Esophagus muscularis mucosa (tissue), 4 donors: Measurements from ENCODE around the gene DUSP22. TPM values are rescaled to one million over a fixed set of nuclear protein-coding genes. Genes with fewer than 3 reads are reported as not detected.

Experiments used
- DNase-seq: peaks from one replicate; pipeline ENCODE4 v3.0.0-alpha.2; 2017; ENCODE audit errors: extremely low spot score
- H3K27ac ChIP-seq, 4 donors: fragments of 200-600 bp; sonication (generic); replicated peaks in 1 of 4; 1 replicate in 3 of 4; 2 replicates in 1 of 4; pipeline ENCODE4 v1.5.1; 2016 to 2019; ENCODE audit warnings: mild to moderate bottlenecking in 1 of 4
- H3K27me3 ChIP-seq, 4 donors: fragments of 200-600 bp; sonication (generic); one replicate each; pipeline versions ENCODE4 v1.5.1 to v1.6.0; 2016 to 2019
- H3K36me3 ChIP-seq, 4 donors: fragments of 200-600 bp; sonication (generic); one replicate each; pipeline ENCODE4 v1.5.1; 2016 to 2019
- H3K4me1 ChIP-seq, 4 donors: fragments of 200-600 bp; sonication (generic); one replicate each; pipeline ENCODE4 v1.5.1; 2016 to 2019
- H3K4me3 ChIP-seq, 4 donors: fragments of 200-600 bp; sonication (generic); 1 replicate in 2 of 4; 2 replicates in 2 of 4; pipeline ENCODE4 v1.5.1; 2016 to 2019; ENCODE audit warnings: mild to moderate bottlenecking in 4 of 4, moderate library complexity in 1 of 4
- H3K9me3 ChIP-seq, 4 donors: fragments of 200-600 bp; sonication (generic); 1 replicate in 3 of 4; 2 replicates in 1 of 4; pipeline ENCODE4 v1.5.1; 2016 to 2019
- CTCF ChIP-seq, 3 experiments: fragments of 200-600 bp in 2 of 3; fragments of 450-650 bp in 1 of 3; sonication (generic) in 2 of 3; IDR thresholded peaks; one replicate each; pipeline ENCODE4 v1.5.1; 2017 to 2019; ENCODE audit warnings: antibody characterized with exemption in 3 of 3, mild to moderate bottlenecking in 2 of 3, moderate library complexity in 1 of 3
- EP300 ChIP-seq: sonication (generic); formaldehyde crosslinking; IDR thresholded peaks from one replicate; pipeline ENCODE4 v1.6.1; 2017; ENCODE audit warnings: antibody characterized with exemption
- POLR2A ChIP-seq: fragments of 450-650 bp; IDR thresholded peaks from one replicate; pipeline ENCODE4 v1.6.1; 2017; ENCODE audit warnings: antibody characterized with exemption, moderate library complexity, mild to moderate bottlenecking, low read depth
- POLR2AphosphoS5 ChIP-seq, 2 donors: sonication (generic); formaldehyde crosslinking; IDR thresholded peaks; one replicate each; pipeline ENCODE4 v1.6.1; 2017; ENCODE audit warnings: antibody characterized with exemption in 2 of 2
- WGBS: methylation state at CpG from one replicate; pipeline ENCODE4 v1.1.5; 2018; 5-methylcytosine and 5-hydroxymethylcytosine counted together
- intact Hi-C: fragments of 100-400 bp; cut with DNase I; formaldehyde crosslinking; loops from one replicate; pipeline ENCODE4 v1.15.1; 2023
- total RNA-seq, 4 donors: library from RNA; depleted of rRNA; stranded (reverse); fragments of >200 nt; gene quantifications; one replicate each; pipeline versions ENCODE4 v1.1.0 to v1.2.1, GENCODE V29; 2016

The DUSP22 gene
- total RNA-seq, 4 donors from 2014 or later: 67.7 to 95.6 (median 73.7) TPM

GRCh38 chr6:383856-384255 is 91.6 kb downstream of the DUSP22 start:
- intact Hi-C loops: no loop called here
- Histone ChIP-seq H3K27me3 (peaks cover 0 to 94% (median 0%) of the 10 kb centered on the region in 4 donors), H3K27ac (no peak overlapping the region), H3K36me3 (no peaks in the 10 kb centered on the region), H3K4me3 (no peak overlapping the region), H3K4me1 (no peaks in the 10 kb centered on the region), H3K9me3 (no peaks in the 10 kb centered on the region)
- no peak for DNase-seq
- 76% methylated on average over 3 of the region's 3 CpGs for WGBS
- no peak for TF ChIP-seq POLR2A
- TF ChIP-seq EP300: no peak
- TF ChIP-seq CTCF (IDR thresholded peaks at IDR 0.05): no peak
- TF ChIP-seq POLR2AphosphoS5 (IDR thresholded peaks at IDR 0.05): no peak

- intact Hi-C loops: no loop called here
- H3K4me3 ChIP-seq: no peak overlapping the region
- peaks cover 0 to 94% (median 0%) of the 10 kb centered on the region in 4 donors for H3K27me3 ChIP-seq
- TF ChIP-seq EP300: no peak
- no peak for TF ChIP-seq CTCF (IDR thresholded peaks at IDR 0.05)
- TF ChIP-seq POLR2A: no peak
- TF ChIP-seq POLR2AphosphoS5 (IDR thresholded peaks at IDR 0.05): no peak
- H3K4me1 ChIP-seq: no peaks in the 10 kb centered on the region
- H3K9me3 ChIP-seq: no peaks in the 10 kb centered on the region
- H3K27ac ChIP-seq: no peak overlapping the region
- WGBS: 75% methylated on average over 6 of the region's 6 CpGs
- H3K36me3 ChIP-seq: no peaks in the 10 kb centered on the region
- peak; percentile 89 for DNase-seq
These were observed 92.6 kb downstream of the DUSP22 start for GRCh38 chr6:384898-385297.

- H3K36me3 ChIP-seq: no peaks in the 10 kb centered on the region
- DNase-seq: no peak
- TF ChIP-seq POLR2AphosphoS5 (IDR thresholded peaks at IDR 0.05): no peak
- no peak for TF ChIP-seq EP300
- TF ChIP-seq POLR2A: no peak
- TF ChIP-seq CTCF (IDR thresholded peaks at IDR 0.05): no peak
- peaks cover under 1 to 94% (median 2%) of the 10 kb centered on the region in 4 donors for H3K27me3 ChIP-seq
- WGBS: 100% methylated on average over 4 of the region's 10 CpGs
- peaks cover 0 to 1% (median under 1%) of the 10 kb centered on the region in 4 donors for H3K4me1 ChIP-seq
- intact Hi-C loops: no loop called here
- no peaks in the 10 kb centered on the region for H3K9me3 ChIP-seq
- no peak overlapping the region for H3K27ac ChIP-seq
- no peak overlapping the region for H3K4me3 ChIP-seq
These were observed 93.3 kb downstream of the DUSP22 start for GRCh38 chr6:385614-386013.

- no peak overlapping the region for H3K4me3 ChIP-seq
- peaks cover 3 to 13% (median 12%) of the 10 kb centered on the region in 4 donors for H3K4me1 ChIP-seq
- TF ChIP-seq CTCF (IDR thresholded peaks at IDR 0.05) (no peak), EP300 (no peak), POLR2A (no peak), POLR2AphosphoS5 (IDR thresholded peaks at IDR 0.05) (no peak)
- H3K27me3 ChIP-seq: peaks cover 4 to 97% (median 14%) of the 10 kb centered on the region in 4 donors
- H3K27ac ChIP-seq: no peak overlapping the region
- H3K36me3 ChIP-seq: no peaks in the 10 kb centered on the region
- WGBS: 84% methylated on average over 18 of the region's 18 CpGs
- intact Hi-C loops: no loop called here
- peak; percentile 91 for DNase-seq
- H3K9me3 ChIP-seq: no peaks in the 10 kb centered on the region
These were observed 94.5 kb downstream of the DUSP22 start for GRCh38 chr6:386688-387266.

- no peak overlapping the region for H3K4me3 ChIP-seq
- intact Hi-C loops: no loop called here
- TF ChIP-seq POLR2A (no peak), CTCF (IDR thresholded peaks at IDR 0.05) (no peak), EP300 (no peak), POLR2AphosphoS5 (IDR thresholded peaks at IDR 0.05) (no peak)
- peaks cover 4 to 97% (median 19%) of the 10 kb centered on the region in 4 donors for H3K27me3 ChIP-seq
- DNase-seq: no peak
- 50% methylated on average over 11 of the region's 11 CpGs for WGBS
- H3K9me3 ChIP-seq: no peaks in the 10 kb centered on the region
- H3K27ac ChIP-seq: no peak overlapping the region
- peaks cover 9 to 18% (median 17%) of the 10 kb centered on the region in 4 donors for H3K4me1 ChIP-seq
- no peaks in the 10 kb centered on the region for H3K36me3 ChIP-seq
These were observed 95.0 kb downstream of the DUSP22 start for GRCh38 chr6:387293-387741.
